PC-9 (cell line): ENCODE results near the gene TMCO2. TPM values are rescaled to one million over a fixed set of nuclear protein-coding genes. Genes with fewer than 3 reads are reported as not detected.

ENCODE experiments used
- BruUV-seq: library from RNA; stranded (reverse); fragments of 400-500 nt; replicated peaks from 2 replicates; lab custom pipeline; 2021; lab: Mats Ljungman, UMichigan
- CTCF ChIA-PET: fragments of 300-600 bp; sonication (Branson Sonifier 250); formaldehyde crosslinking; loops from one replicate; lab custom pipeline; 2022; ENCODE audit warnings: antibody characterized with exemption; lab: Charles Lee
- POLR2A ChIA-PET: fragments of 300-600 bp; sonication (Branson Sonifier 250); formaldehyde crosslinking; loops from one replicate; lab custom pipeline; 2022; ENCODE audit warnings: antibody characterized with exemption; ENCODE audit not compliant: unreplicated experiment; lab: Charles Lee
- DNase-seq, 2 experiments: peaks; one replicate each; pipeline versions ENCODE4 v3.0.0 to v3.0.0-alpha.2; 2015 to 2022; ENCODE audit warnings: mixed read lengths in 1 of 2
- H2AFZ ChIP-seq: fragments of 200-600 bp; sonication (generic); 2 replicates; pipeline ENCODE4 v1.8.1; 2017; ENCODE audit warnings: antibody characterized with exemption
- H3F3A ChIP-seq: fragments of 200-600 bp; sonication (generic); 2 replicates; pipeline ENCODE4 v1.8.1; 2017; ENCODE audit warnings: antibody characterized with exemption, mild to moderate bottlenecking, low read depth; ENCODE audit not compliant: insufficient read depth
- H3K27ac ChIP-seq: fragments of 200-600 bp; sonication (generic); 2 replicates; pipeline ENCODE4 v1.6.1; 2016; ENCODE audit warnings: mixed run types
- H3K27me3 ChIP-seq: fragments of 200-600 bp; sonication (generic); 2 replicates; pipeline ENCODE4 v1.6.1; 2016; ENCODE audit warnings: low read depth, mixed run types; ENCODE audit not compliant: insufficient read depth
- H3K36me3 ChIP-seq: fragments of 200-600 bp; sonication (generic); 2 replicates; pipeline ENCODE4 v1.6.1; 2016; ENCODE audit warnings: low read depth, mixed run types
- H3K4me1 ChIP-seq: fragments of 200-600 bp; sonication (generic); replicated peaks from 2 replicates; pipeline ENCODE4 v1.6.1; 2016; ENCODE audit warnings: mixed run types; ENCODE audit not compliant: insufficient read depth
- H3K4me2 ChIP-seq: fragments of 200-600 bp; sonication (generic); 2 replicates; pipeline ENCODE4 v1.6.1; 2017; ENCODE audit warnings: mixed run types
- H3K4me3 ChIP-seq: fragments of 200-600 bp; sonication (generic); 2 replicates; pipeline ENCODE4 v1.6.1; 2016; ENCODE audit warnings: mixed run types
- H3K79me2 ChIP-seq: fragments of 200-600 bp; sonication (generic); 2 replicates; pipeline ENCODE4 v1.6.1; 2017; ENCODE audit warnings: low read depth, mixed run types
- H3K9me2 ChIP-seq: fragments of 200-600 bp; sonication (generic); 2 replicates; pipeline ENCODE4 v1.8.1; 2017; ENCODE audit warnings: mild to moderate bottlenecking; ENCODE audit not compliant: insufficient read depth
- H3K9me3 ChIP-seq: fragments of 200-600 bp; sonication (generic); 2 replicates; pipeline ENCODE4 v1.8.1; 2016; ENCODE audit warnings: low read depth; ENCODE audit not compliant: insufficient read depth
- H4K20me1 ChIP-seq: fragments of 200-600 bp; sonication (generic); 2 replicates; pipeline ENCODE4 v1.8.1; 2017; ENCODE audit not compliant: insufficient read depth
- EZH2 ChIP-seq: fragments of 200-600 bp; sonication (generic); IDR thresholded peaks from 2 replicates; pipeline ENCODE4 v1.8.0; 2017; ENCODE audit warnings: antibody characterized with exemption, low read depth
- intact Hi-C: fragments of 100-400 bp; cut with micrococcal nuclease; formaldehyde crosslinking; loops from one replicate; pipeline ENCODE4 v1.10.0; 2022; ENCODE audit not compliant: unreplicated experiment
- total RNA-seq: library from RNA; stranded (reverse); gene quantifications from 2 replicates; pipeline ENCODE4 v1.2.3, GENCODE V29; 2021
- TF ChIP-seq, protein P1 (sequence below): fragments of 200-600 bp; sonication (generic); conservative IDR thresholded peaks from 2 replicates; pipeline ENCODE4 v1.6.1; 2017; ENCODE audit warnings: mixed run types, antibody characterized with exemption, mild to moderate bottlenecking, moderate library complexity

TMCO2 gene
- total RNA-seq, 1 experiment from 2014 or later = not detected

DNA sequence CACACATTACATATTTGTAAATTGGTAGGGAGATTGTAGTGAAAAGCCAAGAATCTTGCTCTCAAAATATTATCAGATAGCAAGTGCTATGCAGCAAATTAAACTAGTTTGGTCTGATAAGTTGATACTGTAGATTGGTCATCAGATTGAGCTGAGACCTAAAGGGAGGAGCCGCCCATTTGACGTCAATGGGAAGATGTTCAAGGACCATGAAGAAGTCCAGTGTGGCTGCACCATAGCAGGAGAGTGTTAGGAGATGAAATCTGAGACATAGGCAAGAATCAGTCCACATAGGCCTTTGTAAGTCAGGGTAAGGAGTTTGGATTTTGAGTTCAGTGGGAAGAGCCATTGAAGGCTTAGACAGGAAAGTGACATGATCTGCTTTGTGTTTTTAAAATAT, 26.6 kb downstream of the TMCO2 start:
- peaks cover 34% of the 10 kb centered on the region for H3K36me3 ChIP-seq
- ChIA-PET CTCF (no interaction called here), POLR2A (interaction anchor here (0.7 kb wide), 1 partner anchor 1036 kb away, joined by 4 read pairs; no protein-coding TSS in a partner anchor)
- no peaks in the 10 kb centered on the region for H3K27me3 ChIP-seq
- H3K79me2 ChIP-seq = no peaks in the 10 kb centered on the region
- no peak overlapping the region for H3K4me2 ChIP-seq
- no peaks in the 10 kb centered on the region for H3K9me2 ChIP-seq
- no peaks in the 10 kb centered on the region for H3K9me3 ChIP-seq
- H3F3A ChIP-seq = no peaks in the 10 kb centered on the region; the same call in 1 of the 2 replicates
- no TSS peak for BruUV-seq
- H3K4me1 ChIP-seq = no peaks in the 10 kb centered on the region
- no peak for DNase-seq
- H2AFZ ChIP-seq = no peak overlapping the region
- no peak overlapping the region for H3K4me3 ChIP-seq
- intact Hi-C loops = no loop called here
- H3K27ac ChIP-seq = no peak overlapping the region
- TF ChIP-seq, protein P1, sequence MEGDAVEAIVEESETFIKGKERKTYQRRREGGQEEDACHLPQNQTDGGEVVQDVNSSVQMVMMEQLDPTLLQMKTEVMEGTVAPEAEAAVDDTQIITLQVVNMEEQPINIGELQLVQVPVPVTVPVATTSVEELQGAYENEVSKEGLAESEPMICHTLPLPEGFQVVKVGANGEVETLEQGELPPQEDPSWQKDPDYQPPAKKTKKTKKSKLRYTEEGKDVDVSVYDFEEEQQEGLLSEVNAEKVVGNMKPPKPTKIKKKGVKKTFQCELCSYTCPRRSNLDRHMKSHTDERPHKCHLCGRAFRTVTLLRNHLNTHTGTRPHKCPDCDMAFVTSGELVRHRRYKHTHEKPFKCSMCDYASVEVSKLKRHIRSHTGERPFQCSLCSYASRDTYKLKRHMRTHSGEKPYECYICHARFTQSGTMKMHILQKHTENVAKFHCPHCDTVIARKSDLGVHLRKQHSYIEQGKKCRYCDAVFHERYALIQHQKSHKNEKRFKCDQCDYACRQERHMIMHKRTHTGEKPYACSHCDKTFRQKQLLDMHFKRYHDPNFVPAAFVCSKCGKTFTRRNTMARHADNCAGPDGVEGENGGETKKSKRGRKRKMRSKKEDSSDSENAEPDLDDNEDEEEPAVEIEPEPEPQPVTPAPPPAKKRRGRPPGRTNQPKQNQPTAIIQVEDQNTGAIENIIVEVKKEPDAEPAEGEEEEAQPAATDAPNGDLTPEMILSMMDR = no peak
- TF ChIP-seq EZH2 = no peak
- H4K20me1 ChIP-seq = peaks cover 5% of the 10 kb centered on the region; the same call in 1 of the 2 replicates

DNA sequence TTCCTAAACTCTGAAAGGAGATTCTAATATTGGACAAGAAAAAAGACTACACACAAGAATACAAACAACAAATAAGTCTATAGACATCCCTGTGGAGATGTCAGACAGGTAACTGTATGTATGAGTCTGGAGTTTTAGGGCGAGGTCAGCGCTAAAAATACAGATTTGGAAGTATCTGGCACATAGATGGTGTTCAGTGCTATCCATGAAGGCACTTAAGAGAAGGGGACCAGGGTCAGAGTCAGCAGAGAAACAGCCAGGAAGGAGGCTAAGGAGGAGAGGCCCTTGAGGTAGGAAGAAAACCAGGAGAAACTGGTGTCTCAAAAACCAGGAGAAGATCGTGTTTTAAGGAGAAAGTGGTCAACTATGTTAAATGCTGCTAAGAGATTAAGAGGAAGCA, 28.4 kb downstream of the TMCO2 start:
- POLR2A ChIA-PET = no interaction called here
- Histone ChIP-seq H3F3A (peaks cover 4% of the 10 kb centered on the region; the same call in 1 of the 2 replicates), H3K9me3 (no peaks in the 10 kb centered on the region), H3K4me3 (no peak overlapping the region), H3K27ac (no peak overlapping the region), H3K27me3 (no peaks in the 10 kb centered on the region), H3K36me3 (peaks cover 32% of the 10 kb centered on the region), H3K79me2 (no peaks in the 10 kb centered on the region), H3K9me2 (no peaks in the 10 kb centered on the region), H3K4me2 (no peak overlapping the region), H3K4me1 (no peaks in the 10 kb centered on the region), H4K20me1 (peaks cover 3% of the 10 kb centered on the region; the same call in 1 of the 2 replicates), H2AFZ (no peak overlapping the region)
- intact Hi-C loops = no loop called here
- TF ChIP-seq, protein P1 = no peak
- TF ChIP-seq EZH2 = no peak
- no TSS peak for BruUV-seq
- CTCF ChIA-PET = no interaction called here
- DNase-seq = no peak

GRCh38 chr1:40281853-40282252, 34.1 kb downstream of the TMCO2 start:
- Histone ChIP-seq H2AFZ (no peak overlapping the region), H3K4me1 (no peaks in the 10 kb centered on the region), H3K4me2 (no peak overlapping the region), H3K79me2 (no peaks in the 10 kb centered on the region), H4K20me1 (no peaks in the 10 kb centered on the region), H3K27me3 (no peaks in the 10 kb centered on the region), H3F3A (peaks cover 4% of the 10 kb centered on the region), H3K36me3 (peaks cover 24% of the 10 kb centered on the region), H3K27ac (no peak overlapping the region), H3K9me3 (no peaks in the 10 kb centered on the region), H3K9me2 (no peaks in the 10 kb centered on the region), H3K4me3 (no peak overlapping the region)
- POLR2A ChIA-PET = interaction anchor here (0.6 kb wide), 1 partner anchor 85 kb away, joined by 4 read pairs; no protein-coding TSS in a partner anchor
- DNase-seq = no peak
- intact Hi-C loops = no loop called here
- no TSS peak for BruUV-seq
- CTCF ChIA-PET = no interaction called here
- TF ChIP-seq, protein P1 = no peak
- TF ChIP-seq EZH2 = no peak
